Frontal cortex (tissue), 4 donors: Measurements from ENCODE around the gene EML1. TPM values are rescaled to one million over a fixed set of nuclear protein-coding genes. Genes with fewer than 3 reads are reported as not detected.
"Not testable (repeated sequence)": the region's sequence is repeated elsewhere in the genome, so short reads cannot be mapped to it uniquely, and the experiment has no call there.

Experiments used
- DNase-seq, 2 donors: peaks; one replicate each; pipeline ENCODE4 v3.0.0; 2012; ENCODE audit warnings: low spot score in 2 of 2
- FAIRE-seq: peaks from 2 replicates; lab custom pipeline; 2012; peaks lifted over from hg19 to GRCh38; lab: Jason Lieb, UNC
- total RNA-seq: library from RNA; depleted of rRNA; stranded (reverse); fragments of >200 nt; gene quantifications from one replicate; pipeline ENCODE4 v1.2.3, GENCODE V29; 2014
- donor health status: control.
- donor health status: control.
- donor health status: control.

EML1 gene
- total RNA-seq, 1 donor from 2014 or later = 116 TPM

DNA sequence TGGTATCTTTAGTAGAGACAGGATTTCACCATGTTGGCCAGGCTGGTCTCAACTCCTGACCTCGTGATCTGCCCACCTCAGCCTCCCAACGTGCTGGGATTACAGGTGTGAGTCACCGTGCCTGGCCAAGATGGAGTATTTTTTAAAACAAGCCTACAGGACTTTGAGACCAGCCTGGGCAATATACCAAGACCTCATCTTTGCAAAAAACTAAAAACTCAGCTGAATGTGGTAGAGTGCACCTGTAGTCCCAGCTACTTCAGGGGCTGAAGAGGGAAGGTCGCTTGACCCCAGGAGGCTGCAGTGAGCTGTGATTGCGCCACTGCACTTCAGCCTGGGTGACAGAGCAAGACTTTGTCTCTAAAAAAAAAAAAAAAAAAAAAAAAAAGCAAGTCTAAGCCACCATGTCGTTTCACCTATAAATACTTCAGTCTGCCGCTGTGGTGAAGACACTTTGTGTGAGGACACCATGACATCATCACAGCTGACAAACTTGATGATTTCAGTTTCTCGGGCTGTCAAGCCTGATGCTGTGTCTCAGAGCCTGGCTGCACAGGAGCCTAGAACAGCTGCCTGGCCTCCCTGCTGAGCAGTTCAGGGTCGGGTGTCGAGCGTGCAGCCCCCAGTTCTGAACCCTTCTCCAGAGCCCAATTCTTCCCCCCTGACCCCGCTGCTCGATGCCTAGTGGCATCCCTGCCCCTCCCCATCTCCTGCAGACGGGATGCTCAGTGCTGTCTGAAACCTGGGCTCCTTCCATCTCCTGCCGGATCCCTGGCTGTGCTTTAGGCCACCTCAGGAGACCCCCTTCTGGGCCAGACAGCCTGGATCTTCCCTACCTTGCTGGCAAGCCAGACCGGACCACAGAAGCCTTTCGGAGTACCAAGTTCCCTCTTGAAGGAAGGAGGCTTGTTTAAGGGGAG, 152.8 kb downstream of the EML1 start:
- DNase-seq (peak in 1 of 2 donors; percentile 60), FAIRE-seq (no peak)

DNA sequence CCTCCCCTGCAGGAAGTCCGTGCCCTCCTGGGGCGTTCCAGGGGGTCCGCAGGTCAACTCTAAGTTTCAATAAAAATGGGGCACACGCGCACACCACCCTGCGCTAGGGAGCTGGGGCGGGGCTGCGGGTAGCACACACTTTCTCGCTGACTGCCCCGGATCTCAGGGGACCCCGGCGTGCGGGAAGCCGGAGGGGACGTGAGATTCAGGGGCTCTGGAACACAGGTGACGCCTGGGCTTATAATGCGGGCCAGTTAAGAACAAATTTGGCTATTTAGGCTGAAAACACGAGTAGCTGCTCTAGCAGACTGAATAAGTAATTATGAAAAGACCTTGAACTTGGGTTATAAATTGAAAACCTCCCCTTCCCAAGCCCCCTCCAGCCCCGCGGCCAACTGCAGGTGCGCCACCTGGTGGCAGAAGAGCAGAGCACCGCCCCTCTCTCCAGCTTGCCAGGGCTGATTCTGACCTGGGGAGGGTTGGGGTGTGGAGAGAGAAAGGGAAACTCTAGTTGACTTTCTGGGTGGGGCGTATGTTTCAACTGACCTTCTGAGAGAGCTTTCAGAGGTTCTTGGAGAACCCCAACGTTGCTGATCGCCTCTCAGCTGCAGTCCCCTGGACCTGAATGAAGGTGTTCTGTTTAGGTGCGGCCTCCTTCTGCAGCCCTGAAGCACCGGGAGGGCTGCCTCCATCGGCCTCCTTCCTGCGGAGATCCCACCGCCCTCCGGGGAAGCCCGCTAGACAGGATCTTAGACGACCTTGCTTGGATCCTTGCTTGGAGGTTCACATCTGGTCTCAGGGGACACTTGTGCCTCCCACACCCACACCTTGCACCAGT, 153.7 kb downstream of the EML1 start:
- DNase-seq = peak in 1 of 2 donors; percentile 62
- FAIRE-seq = no peak

DNA sequence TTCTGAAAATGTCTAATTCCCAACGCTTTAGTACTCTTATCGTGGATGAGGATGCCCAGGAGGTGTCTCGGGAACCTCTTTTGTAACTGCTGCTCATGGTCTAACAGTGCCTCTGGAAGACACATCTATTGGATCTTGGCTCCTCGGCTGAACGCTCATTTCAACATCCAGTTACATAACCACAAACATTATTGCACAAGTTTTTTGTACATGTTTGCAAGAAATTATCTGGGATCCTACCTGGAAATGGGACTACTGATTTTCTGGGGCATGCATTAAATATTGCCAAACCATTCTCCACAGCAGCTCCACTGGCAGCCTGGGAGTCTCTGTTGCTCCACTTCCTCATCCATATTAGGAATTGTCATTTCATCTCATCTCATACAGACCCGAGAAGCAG, 154.5 kb downstream of the EML1 start:
- no peak for FAIRE-seq
- DNase-seq = no peak

DNA sequence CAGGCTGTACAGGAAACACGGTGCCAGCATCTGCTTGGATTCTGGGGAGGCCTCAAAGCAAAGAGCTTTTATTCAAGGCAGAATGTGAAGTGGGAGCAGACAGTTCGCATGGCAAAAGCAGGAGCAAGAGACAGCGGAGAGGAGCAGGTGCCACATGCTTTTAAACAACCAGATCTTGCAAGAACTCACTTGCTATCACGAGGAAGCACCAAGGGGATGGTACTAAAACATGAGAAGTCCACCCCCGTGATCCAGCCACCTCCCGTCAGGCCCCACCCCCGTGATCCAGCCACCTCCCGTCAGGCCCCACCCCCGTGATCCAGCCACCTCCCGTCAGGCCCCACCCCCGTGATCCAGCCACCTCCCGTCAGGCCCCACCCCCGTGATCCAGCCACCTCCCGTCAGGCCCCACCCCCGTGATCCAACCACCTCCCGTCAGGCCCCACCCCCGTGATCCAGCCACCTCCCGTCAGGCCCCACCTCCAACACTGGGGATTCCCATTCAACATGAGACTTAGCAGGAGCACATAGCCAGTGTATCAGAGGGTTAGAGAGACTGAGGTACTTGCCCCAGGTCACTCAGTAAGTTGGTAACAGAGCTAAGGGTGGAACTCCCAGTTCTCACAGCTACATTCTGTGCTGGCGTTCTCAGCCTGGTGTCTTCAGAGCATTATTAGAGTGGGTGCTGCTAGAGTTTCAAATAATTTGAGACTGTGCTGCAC, 156.0 kb downstream of the EML1 start:
- FAIRE-seq, DNase-seq: not testable (repeated sequence)

DNA sequence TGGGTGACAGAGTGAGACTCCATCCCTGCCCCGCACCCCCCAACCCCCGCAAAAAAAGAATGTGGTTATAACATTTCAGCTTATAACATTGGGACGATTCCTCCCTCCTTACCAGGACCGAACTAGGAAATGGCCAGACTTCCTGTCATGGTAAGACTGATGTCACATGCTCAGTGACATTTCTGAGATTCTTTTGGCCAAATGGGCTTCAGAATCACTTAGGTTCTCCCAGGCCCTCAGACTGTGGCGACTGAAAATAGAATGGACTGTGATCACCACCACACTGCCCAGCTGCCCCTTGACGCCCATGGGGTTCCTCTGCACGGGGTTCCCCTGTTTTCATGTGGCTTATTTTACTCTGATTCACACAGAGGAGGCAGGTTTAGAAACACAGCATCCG, 157.0 kb downstream of the EML1 start:
- DNase-seq = no peak
- no peak for FAIRE-seq

DNA sequence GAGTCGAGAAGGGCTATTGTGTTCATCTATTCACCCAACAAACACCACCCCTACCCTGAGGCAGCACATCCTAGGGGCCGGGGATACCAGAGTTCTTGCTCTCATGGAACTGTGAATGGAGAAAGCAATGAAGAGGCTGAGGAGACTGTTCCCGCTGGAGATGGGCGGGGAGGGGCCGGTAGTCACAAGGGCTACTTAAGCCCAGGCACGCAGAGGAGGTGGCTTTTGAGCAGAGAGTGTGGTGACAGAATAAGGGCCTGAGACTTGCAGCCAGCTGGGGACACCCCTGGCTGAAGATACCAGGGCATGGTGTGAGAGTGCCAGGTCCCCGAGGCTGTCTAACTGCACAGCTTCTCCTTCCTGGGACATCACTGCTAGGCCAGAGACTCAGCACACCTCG, 157.9 kb downstream of the EML1 start:
- no peak for DNase-seq
- no peak for FAIRE-seq

DNA sequence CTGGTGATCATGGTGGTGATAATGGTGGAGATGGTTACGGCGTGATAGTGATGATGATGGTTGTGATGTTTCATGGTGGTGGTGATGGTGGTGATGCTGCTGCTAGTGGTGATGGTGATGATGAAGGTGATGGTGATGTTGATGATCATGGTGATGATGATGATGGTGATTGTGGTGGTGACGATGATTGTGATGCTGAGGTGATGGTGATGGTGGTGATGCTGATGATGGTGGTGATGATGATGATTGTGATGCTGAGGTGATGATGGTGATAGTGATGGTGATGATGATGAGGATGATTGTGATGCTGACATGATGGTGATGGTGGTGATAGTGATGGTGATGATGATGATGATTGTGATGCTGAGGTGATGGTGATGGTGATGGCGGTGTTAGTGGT, 158.8 kb downstream of the EML1 start:
- DNase-seq (no peak), FAIRE-seq (no peak)

DNA sequence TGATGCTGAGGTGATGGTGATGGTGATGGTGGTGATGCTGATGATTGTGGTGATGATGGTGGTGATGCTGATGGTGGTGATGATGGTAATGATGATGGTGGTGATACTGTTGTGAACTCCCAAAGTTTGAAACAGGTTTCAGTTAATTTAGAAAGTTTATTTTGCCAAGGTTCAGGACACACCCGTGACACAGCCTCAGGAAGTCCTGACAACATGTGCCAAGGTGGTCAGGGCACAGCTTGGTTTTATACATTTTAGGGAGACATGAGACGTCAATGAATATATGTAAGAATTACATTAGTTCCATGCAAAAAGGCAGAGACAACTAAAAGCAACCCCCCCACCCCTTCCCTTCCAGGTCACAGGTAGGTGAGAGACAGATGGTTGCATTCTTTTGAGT, 159.2 kb downstream of the EML1 start:
- DNase-seq = no peak
- no peak for FAIRE-seq

- DNase-seq (no peak), FAIRE-seq (no peak)
Measured at GRCh38 chr14:99955826-99956455, 162.7 kb downstream of the EML1 start.

- FAIRE-seq = no peak
- no peak for DNase-seq
Measured at GRCh38 chr14:99958380-99958779, 165.2 kb downstream of the EML1 start.

DNA sequence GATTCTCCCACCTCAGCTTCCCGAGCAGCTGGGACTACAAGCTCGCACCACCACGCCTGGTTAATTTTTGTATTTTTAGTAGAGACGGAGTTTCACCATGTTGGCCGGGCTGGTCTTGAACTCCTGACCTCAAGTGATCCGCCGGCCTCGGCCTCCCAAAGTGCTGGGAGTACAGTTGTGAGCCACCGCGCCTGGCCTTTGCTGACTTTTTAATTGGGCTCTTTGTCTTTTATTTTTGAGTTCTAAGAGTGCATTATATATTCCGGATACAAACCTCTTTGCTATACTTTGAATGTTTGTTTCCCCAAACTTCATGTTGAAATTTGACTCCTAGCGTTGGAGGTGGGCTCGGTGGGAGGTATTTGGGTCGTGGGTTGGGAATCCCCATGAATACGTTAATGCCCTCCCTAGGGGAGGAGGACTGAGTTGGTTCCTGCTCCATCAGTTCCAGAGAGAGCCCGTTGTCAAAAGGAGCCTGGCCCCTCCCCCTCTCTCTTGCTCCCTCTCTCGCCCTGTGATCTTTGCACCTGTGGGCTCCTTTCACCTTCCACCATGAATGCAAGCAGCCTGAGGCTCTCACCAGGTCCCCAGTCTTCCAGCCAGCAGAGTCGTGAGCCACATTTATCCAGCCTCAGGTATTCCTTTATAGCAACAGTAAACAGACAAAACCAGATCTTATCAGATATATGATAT, 168.8 kb downstream of the EML1 start:
- no peak for FAIRE-seq
- DNase-seq = no peak

- DNase-seq (no peak), FAIRE-seq (no peak)
Measured at GRCh38 chr14:99964979-99965378, 171.8 kb downstream of the EML1 start.

DNA sequence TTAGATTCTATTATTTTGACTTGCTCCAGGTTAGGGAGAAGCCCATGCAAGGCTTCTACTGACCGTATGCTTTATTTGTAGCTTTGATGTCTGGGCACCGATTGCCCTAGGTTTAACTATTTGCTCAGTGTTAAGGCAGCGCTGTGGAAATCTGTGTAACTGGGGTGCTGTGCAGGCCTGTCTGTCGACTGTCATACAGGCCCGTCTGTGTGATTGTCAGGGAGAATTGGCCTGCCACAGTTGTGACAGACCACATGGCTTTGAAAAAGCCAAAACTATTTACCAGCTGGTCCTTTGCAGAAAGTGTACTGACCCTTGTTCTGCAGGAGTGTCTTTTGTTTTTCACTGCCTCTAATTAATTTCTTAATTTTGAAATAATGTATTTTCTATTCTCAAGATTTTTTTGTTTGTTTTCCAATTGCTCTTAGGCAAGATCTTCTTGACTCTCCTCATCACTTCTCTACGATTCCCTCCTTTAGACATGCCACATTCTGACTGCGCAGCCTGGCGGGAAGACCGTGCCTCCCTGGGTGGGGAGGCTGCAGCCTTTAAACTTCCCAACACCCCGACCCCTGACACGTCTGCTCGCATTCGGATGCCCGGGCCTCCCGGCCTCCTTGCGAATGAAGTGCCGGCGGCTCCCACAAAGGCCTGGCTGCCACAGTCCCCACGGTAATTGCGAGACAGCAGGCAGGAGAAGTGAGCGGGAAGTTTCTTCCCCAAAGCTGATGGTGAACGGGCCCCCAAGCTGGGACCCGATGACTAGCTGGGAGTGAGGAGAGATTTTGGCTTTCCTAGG, 173.0 kb downstream of the EML1 start:
- DNase-seq = no peak
- no peak for FAIRE-seq

GRCh38 chr14:99966912-99967311, 173.7 kb downstream of the EML1 start:
- no peak for DNase-seq

GRCh38 chr14:99968191-99968920, 175.1 kb downstream of the EML1 start:
- DNase-seq = no peak
- FAIRE-seq = no peak

More at GRCh38 chr14:99966912-99967311, 173.7 kb downstream of the EML1 start:
- no peak for FAIRE-seq

GRCh38 chr14:99968941-99969340, 175.7 kb downstream of the EML1 start:
- FAIRE-seq = no peak
- no peak for DNase-seq

- DNase-seq = no peak
- FAIRE-seq = no peak
Measured at GRCh38 chr14:99969673-99970322, 176.6 kb downstream of the EML1 start.
